ENCODE measurements around the gene RSRC1. TPM values are rescaled to one million over a fixed set of nuclear protein-coding genes. Genes with fewer than 3 reads are reported as not detected.

RSRC1 gene
- total RNA-seq, 1 experiment from 2014 or later: 37.9 TPM

DNA sequence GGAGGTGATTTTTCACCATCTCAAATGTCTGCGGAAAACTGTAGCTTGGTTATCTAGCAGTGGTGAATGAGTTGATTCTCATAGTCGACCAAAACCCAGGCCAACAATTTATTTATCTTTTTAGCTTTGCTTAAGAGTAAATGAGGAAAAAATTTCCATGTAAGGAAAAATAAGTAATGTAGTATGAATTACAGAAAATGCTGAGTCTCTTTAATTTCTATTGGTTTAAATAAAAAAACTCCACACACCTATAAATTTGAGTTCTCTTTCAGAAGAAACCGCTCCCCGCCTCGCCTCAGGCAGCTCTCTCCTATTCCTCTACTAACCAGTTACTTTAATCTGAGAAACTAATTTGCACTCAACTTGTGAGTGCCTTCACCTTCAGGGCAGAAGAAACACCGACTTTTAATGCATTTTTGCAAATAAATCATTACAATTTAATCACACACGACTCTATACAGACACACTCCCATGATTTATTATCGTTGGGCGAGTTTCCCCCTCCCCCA, 540 bp upstream of the RSRC1 start:
- Mint-ChIP-seq H3K9me3 (peaks cover 10 to 11% of the 10 kb centered on the region in 2 experiments), H3K27ac (peak overlapping the region in 2 of 3 experiments; percentile 96 to 97; a peak in 3 of 7 replicates), H3K4me1 (peaks cover 28 to 38% of the 10 kb centered on the region in 2 experiments), H3K4me3 (peak overlapping the region; percentile 80 to 91), H3K36me3 (ENCODE audit: insufficient read depth in 1 of 3, low read depth in 3 of 3) (peaks cover 14 to 18% (median 14%) of the 10 kb centered on the region in 3 experiments), H3K27me3 (ENCODE audit: low read depth) (peaks cover 56% of the 10 kb centered on the region)
- no peak overlapping the region for H2AK5ac ChIP-seq (ENCODE audit: insufficient read length, low read length)
- H2BK120ac ChIP-seq (ENCODE audit: low read depth, low read length, poor library complexity, severe bottlenecking): no peak overlapping the region
- no peaks in the 10 kb centered on the region for H3K79me1 ChIP-seq (ENCODE audit: insufficient read depth, low read depth, low read length, poor library complexity, severe bottlenecking)
- no peak overlapping the region for H4K5ac ChIP-seq (ENCODE audit: insufficient read length, low read depth, low read length)
- peaks cover 23% of the 10 kb centered on the region for H3K27me3 ChIP-seq (ENCODE audit: insufficient read depth, low read length)
- H2BK5ac ChIP-seq (ENCODE audit: insufficient read length, low read length): no peak overlapping the region
- H4K8ac ChIP-seq (replicated peaks; ENCODE audit: insufficient read length, low read depth, low read length): no peak overlapping the region
- no peak overlapping the region for H3K9ac ChIP-seq (ENCODE audit: extremely low read depth, insufficient read length, low read length)
- peak overlapping the region; percentile 77 for H3K4me2 ChIP-seq (ENCODE audit: insufficient read depth, insufficient read length, low read length)
- no CpG with 5 or more reads among the region's 9 CpGs for WGBS (ENCODE audit: extremely low coverage, insufficient read length, low lambda C conversion rate)
- H2BK15ac ChIP-seq (ENCODE audit: low read depth, low read length): no peak overlapping the region
- no peaks in the 10 kb centered on the region for H4K20me1 ChIP-seq (ENCODE audit: control insufficient read depth, insufficient read depth, insufficient read length)
- no peak overlapping the region for H3K23ac ChIP-seq (ENCODE audit: insufficient read length, low read depth, low read length)
- H3K27ac ChIP-seq (ENCODE audit: insufficient read length, low read depth, low read length): no peak overlapping the region
- H3K18ac ChIP-seq (ENCODE audit: insufficient read length, low read depth, low read length): no peak overlapping the region
- peaks cover 32% of the 10 kb centered on the region for H3K23me2 ChIP-seq (ENCODE audit: insufficient read length, low read depth, low read length, poor library complexity, severe bottlenecking)
- no peaks in the 10 kb centered on the region for H3K9me3 ChIP-seq (ENCODE audit: control insufficient read depth, low read depth, low read length)
- H3K56ac ChIP-seq (ENCODE audit: insufficient read length, low read depth, low read length): no peak overlapping the region
- no peak for DNase-seq
- H2BK20ac ChIP-seq (ENCODE audit: low read depth, low read length, poor library complexity, severe bottlenecking): no peak overlapping the region
- TF ChIP-seq, protein P1, sequence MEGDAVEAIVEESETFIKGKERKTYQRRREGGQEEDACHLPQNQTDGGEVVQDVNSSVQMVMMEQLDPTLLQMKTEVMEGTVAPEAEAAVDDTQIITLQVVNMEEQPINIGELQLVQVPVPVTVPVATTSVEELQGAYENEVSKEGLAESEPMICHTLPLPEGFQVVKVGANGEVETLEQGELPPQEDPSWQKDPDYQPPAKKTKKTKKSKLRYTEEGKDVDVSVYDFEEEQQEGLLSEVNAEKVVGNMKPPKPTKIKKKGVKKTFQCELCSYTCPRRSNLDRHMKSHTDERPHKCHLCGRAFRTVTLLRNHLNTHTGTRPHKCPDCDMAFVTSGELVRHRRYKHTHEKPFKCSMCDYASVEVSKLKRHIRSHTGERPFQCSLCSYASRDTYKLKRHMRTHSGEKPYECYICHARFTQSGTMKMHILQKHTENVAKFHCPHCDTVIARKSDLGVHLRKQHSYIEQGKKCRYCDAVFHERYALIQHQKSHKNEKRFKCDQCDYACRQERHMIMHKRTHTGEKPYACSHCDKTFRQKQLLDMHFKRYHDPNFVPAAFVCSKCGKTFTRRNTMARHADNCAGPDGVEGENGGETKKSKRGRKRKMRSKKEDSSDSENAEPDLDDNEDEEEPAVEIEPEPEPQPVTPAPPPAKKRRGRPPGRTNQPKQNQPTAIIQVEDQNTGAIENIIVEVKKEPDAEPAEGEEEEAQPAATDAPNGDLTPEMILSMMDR (conservative IDR thresholded peaks at IDR 0.05): no peak
- H3K14ac ChIP-seq (ENCODE audit: insufficient read depth, low read length): no peak overlapping the region
- no peaks in the 10 kb centered on the region for H3K4me1 ChIP-seq (ENCODE audit: insufficient read depth, low read length)
- no peak overlapping the region for H3T11ph ChIP-seq (ENCODE audit: low read length)
- H2AFZ ChIP-seq (ENCODE audit: low read length): peak overlapping the region; percentile 96
- H2BK12ac ChIP-seq (ENCODE audit: insufficient read length, low read depth, low read length): no peak overlapping the region
- H4K91ac ChIP-seq (ENCODE audit: insufficient read length, low read depth, low read length): no peak overlapping the region
- no peak overlapping the region for H3K4ac ChIP-seq (ENCODE audit: low read depth, low read length)
- H3K79me2 ChIP-seq (ENCODE audit: insufficient read depth, low read length): no peaks in the 10 kb centered on the region; the same call in 1 of the 2 replicates
